ENCODE measurements around the gene PRKCB.
"Not testable (repeated sequence)": the region's sequence is repeated elsewhere in the genome, so short reads cannot be mapped to it uniquely, and the experiment has no call there.

The PRKCB gene

DNA sequence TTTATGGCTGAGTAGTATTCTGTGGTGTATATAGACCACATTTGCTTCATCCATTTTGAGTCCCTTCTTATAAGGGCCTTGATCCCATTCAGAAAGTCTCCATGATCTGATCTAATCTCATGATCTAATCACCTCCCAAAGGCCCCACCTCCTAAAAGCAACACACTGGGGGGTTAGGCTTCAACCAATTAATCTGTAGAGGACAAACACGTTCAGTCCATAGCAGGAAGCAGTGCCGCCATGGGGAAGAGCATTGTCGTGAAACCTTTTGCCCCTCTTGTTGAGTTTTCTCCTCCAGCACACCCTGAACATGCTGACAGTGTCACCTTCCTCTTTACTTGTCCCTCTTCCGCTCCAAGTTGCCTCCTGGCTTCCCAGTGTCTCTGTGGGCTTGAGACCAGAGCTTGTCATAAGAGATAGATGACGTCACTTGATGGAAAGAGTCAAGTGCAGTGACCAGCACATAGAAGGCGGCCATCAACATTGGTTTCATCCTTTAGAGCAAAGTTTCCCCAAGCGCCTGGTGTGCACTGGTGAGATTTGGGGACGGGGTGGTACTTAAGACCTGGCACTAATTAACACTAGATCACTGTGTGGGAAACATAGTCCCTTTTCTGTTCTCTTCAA, 74.1 kb downstream of the PRKCB start:
- Histone ChIP-seq H3F3A (ENCODE audit: insufficient read depth) (no peaks in the 10 kb centered on the region), H3K9ac (ENCODE audit: low read length) (no peak overlapping the region), H3K9me3 (ENCODE audit: insufficient read depth, low read length) (no peaks in the 10 kb centered on the region), H3K36me3 (ENCODE audit: low read length) (no peaks in the 10 kb centered on the region), H3K27ac (ENCODE audit: low read depth, low read length) (no peak overlapping the region), H3K79me2 (ENCODE audit: insufficient read depth, low read length) (no peaks in the 10 kb centered on the region), H3K4me3 (ENCODE audit: insufficient read depth, low read length, poor library complexity, severe bottlenecking) (no peak overlapping the region), H3K4me2 (ENCODE audit: low read depth, low read length, poor library complexity, severe bottlenecking) (no peak overlapping the region), H3K9me2 (replicated peaks; ENCODE audit: insufficient read depth, low read length) (no peaks in the 10 kb centered on the region), H2AFZ (ENCODE audit: low read depth, low read length, severe bottlenecking) (no peak overlapping the region), H4K20me1 (ENCODE audit: low read depth, low read length) (no peaks in the 10 kb centered on the region), H3K27me3 (ENCODE audit: low read length) (no peaks in the 10 kb centered on the region)
- TF ChIP-seq EZH2phosphoT487 (conservative IDR thresholded peaks at IDR 0.05; ENCODE audit: low read length) = no peak
- TF ChIP-seq, protein P1, sequence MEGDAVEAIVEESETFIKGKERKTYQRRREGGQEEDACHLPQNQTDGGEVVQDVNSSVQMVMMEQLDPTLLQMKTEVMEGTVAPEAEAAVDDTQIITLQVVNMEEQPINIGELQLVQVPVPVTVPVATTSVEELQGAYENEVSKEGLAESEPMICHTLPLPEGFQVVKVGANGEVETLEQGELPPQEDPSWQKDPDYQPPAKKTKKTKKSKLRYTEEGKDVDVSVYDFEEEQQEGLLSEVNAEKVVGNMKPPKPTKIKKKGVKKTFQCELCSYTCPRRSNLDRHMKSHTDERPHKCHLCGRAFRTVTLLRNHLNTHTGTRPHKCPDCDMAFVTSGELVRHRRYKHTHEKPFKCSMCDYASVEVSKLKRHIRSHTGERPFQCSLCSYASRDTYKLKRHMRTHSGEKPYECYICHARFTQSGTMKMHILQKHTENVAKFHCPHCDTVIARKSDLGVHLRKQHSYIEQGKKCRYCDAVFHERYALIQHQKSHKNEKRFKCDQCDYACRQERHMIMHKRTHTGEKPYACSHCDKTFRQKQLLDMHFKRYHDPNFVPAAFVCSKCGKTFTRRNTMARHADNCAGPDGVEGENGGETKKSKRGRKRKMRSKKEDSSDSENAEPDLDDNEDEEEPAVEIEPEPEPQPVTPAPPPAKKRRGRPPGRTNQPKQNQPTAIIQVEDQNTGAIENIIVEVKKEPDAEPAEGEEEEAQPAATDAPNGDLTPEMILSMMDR (IDR thresholded peaks at IDR 0.05; ENCODE audit: insufficient read depth, low read length, poor library complexity, severe bottlenecking) = no peak

DNA sequence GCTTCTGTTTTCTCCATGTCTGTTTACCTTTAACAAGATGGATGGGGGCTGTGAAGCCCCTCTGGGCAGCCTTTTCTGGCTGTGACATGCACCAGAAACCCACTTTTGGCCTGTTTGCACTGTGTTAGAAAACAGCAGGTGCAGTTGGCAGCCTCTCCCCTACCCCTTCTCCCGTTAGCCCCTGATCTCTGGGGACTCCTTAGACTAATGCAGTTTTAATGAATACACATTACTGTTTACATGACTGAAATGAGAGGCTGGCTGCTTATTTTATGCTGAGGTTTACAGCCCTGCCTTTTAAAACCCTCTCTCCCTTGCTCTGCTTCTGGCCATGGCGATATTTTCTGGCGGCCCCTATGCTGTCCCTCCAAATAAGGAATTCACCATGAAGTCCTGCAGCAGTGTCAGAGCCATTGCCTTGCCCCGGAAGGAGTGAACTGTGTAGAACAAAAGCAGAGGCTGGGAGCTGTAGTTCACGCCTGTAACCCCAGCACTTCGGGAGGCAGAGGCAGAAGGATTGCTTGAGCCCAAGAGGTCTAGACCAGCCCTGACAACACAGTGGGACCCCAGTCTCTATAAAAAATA, 79.3 kb downstream of the PRKCB start:
- Histone ChIP-seq H3K36me3 (ENCODE audit: low read length) (no peaks in the 10 kb centered on the region), H2AFZ (ENCODE audit: low read depth, low read length, severe bottlenecking) (no peak overlapping the region), H3K9me3 (ENCODE audit: insufficient read depth, low read length) (no peaks in the 10 kb centered on the region), H3F3A (ENCODE audit: insufficient read depth) (no peaks in the 10 kb centered on the region), H4K20me1 (ENCODE audit: low read depth, low read length) (no peaks in the 10 kb centered on the region), H3K4me2 (ENCODE audit: low read depth, low read length, poor library complexity, severe bottlenecking) (no peak overlapping the region), H3K9me2 (replicated peaks; ENCODE audit: insufficient read depth, low read length) (no peaks in the 10 kb centered on the region), H3K27me3 (ENCODE audit: low read length) (no peaks in the 10 kb centered on the region), H3K9ac (ENCODE audit: low read length) (no peak overlapping the region), H3K4me3 (ENCODE audit: insufficient read depth, low read length, poor library complexity, severe bottlenecking) (no peak overlapping the region), H3K79me2 (ENCODE audit: insufficient read depth, low read length) (no peaks in the 10 kb centered on the region), H3K27ac (ENCODE audit: low read depth, low read length) (no peak overlapping the region)
- TF ChIP-seq, protein P1 (IDR thresholded peaks at IDR 0.05; ENCODE audit: insufficient read depth, low read length, poor library complexity, severe bottlenecking) = no peak
- TF ChIP-seq EZH2phosphoT487 (conservative IDR thresholded peaks at IDR 0.05; ENCODE audit: low read length) = no peak

DNA sequence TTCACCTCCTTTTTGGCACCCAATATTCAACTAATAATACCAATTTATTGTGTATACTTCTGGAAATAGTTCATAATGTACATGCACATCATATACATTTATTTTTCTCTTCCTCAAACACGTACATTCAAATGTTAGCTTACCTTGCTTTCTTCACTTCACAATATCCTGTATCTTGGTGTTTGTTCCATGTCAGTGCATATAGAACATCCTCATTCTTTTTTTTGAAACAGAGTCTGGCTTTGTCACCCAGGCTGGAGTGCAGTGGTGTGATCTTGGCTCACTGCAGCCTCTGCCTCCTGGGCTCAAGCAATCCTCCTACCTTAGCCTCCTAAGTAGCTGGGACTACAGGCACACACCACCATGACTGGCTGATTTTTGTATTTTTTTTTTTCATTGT, 80.8 kb downstream of the PRKCB start:
- H3K4me3 ChIP-seq (ENCODE audit: insufficient read depth, low read length, poor library complexity, severe bottlenecking); H4K20me1 ChIP-seq (ENCODE audit: low read depth, low read length); H3K27me3 ChIP-seq (ENCODE audit: low read length); H3K36me3 ChIP-seq (ENCODE audit: low read length); H3K9me3 ChIP-seq (ENCODE audit: insufficient read depth, low read length); H2AFZ ChIP-seq (ENCODE audit: low read depth, low read length, severe bottlenecking); H3K79me2 ChIP-seq (ENCODE audit: insufficient read depth, low read length); H3K4me2 ChIP-seq (ENCODE audit: low read depth, low read length, poor library complexity, severe bottlenecking); H3F3A ChIP-seq (ENCODE audit: insufficient read depth); H3K9me2 ChIP-seq (replicated peaks; ENCODE audit: insufficient read depth, low read length); H3K9ac ChIP-seq (ENCODE audit: low read length); H3K27ac ChIP-seq (ENCODE audit: low read depth, low read length): not testable (repeated sequence)

DNA sequence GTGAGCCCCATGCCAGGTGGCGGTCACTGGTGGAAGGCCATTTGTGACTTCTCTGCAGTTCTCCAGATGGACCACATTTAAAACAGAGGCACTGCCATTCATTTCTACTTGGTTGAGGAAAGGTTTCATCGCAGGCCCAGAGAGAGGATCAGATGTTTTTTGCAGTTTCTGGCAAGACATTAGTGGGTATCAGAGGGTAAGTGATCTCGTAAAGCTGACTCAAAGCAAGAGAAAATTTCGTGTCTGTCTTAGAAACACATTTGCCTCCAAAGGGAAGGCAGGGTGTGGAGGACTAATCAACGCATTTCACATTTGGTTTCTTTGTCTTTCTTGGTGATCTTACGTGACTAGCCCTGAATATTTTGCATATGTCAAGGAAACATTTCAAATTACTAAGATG, 81.8 kb downstream of the PRKCB start:
- Histone ChIP-seq H2AFZ (ENCODE audit: low read depth, low read length, severe bottlenecking) (no peak overlapping the region), H3K79me2 (ENCODE audit: insufficient read depth, low read length) (no peaks in the 10 kb centered on the region), H3K9me3 (ENCODE audit: insufficient read depth, low read length) (no peaks in the 10 kb centered on the region), H3K27ac (ENCODE audit: low read depth, low read length) (no peak overlapping the region), H3K27me3 (ENCODE audit: low read length) (no peaks in the 10 kb centered on the region), H4K20me1 (ENCODE audit: low read depth, low read length) (no peaks in the 10 kb centered on the region), H3K36me3 (ENCODE audit: low read length) (no peaks in the 10 kb centered on the region), H3K4me2 (ENCODE audit: low read depth, low read length, poor library complexity, severe bottlenecking) (no peak overlapping the region), H3K9ac (ENCODE audit: low read length) (no peak overlapping the region), H3F3A (ENCODE audit: insufficient read depth) (no peaks in the 10 kb centered on the region), H3K9me2 (replicated peaks; ENCODE audit: insufficient read depth, low read length) (no peaks in the 10 kb centered on the region), H3K4me3 (ENCODE audit: insufficient read depth, low read length, poor library complexity, severe bottlenecking) (no peak overlapping the region)
- no peak for TF ChIP-seq EZH2phosphoT487 (conservative IDR thresholded peaks at IDR 0.05; ENCODE audit: low read length)
- TF ChIP-seq, protein P1 (IDR thresholded peaks at IDR 0.05; ENCODE audit: insufficient read depth, low read length, poor library complexity, severe bottlenecking) = no peak

Measured in SU-DHL-6 (cell line).